ENCODE data around the gene S100A14.

GRCh38 chr1:153565529-153566374 lies 50.4 kb downstream of the S100A14 start, which contains the start of gene S100A2:
- TF ChIP-seq FOXM1 (IDR thresholded peaks at IDR 0.05; ENCODE audit: borderline replicate concordance) (no peak), L3MBTL2 (conservative IDR thresholded peaks at IDR 0.05) (no peak), BHLHE40 (IDR thresholded peaks at IDR 0.05; ENCODE audit: borderline replicate concordance) (no peak), PKNOX1 (IDR thresholded peaks at IDR 0.05) (no peak), SP1 (IDR thresholded peaks at IDR 0.05) (no peak), FOXK2 (IDR thresholded peaks at IDR 0.05) (no peak), FOXA1 (IDR thresholded peaks at IDR 0.05) (no peak), LEF1 (IDR thresholded peaks at IDR 0.05; ENCODE audit: borderline replicate concordance) (no peak), TARDBP (IDR thresholded peaks at IDR 0.05) (no peak), ELF4 (IDR thresholded peaks at IDR 0.05) (no peak), ARNT (IDR thresholded peaks at IDR 0.05) (no peak)

All from HEK293T (cell line).